ENCODE data around the gene CEP112. TPM values are rescaled to one million over a fixed set of nuclear protein-coding genes. Genes with fewer than 3 reads are reported as not detected.
"Not testable (repeated sequence)": the region's sequence is repeated elsewhere in the genome, so short reads cannot be mapped to it uniquely, and the experiment has no call there.

CEP112 gene
- total RNA-seq, 1 donor from 2014 or later, result 20.7 TPM

- no peak for ATAC-seq (ENCODE audit: poor library complexity)
- no peak for DNase-seq
- intact Hi-C loops (cut with DNase I), result no loop called here
Observed at GRCh38 chr17:66107731-66108130, 84.2 kb downstream of the CEP112 start.

- intact Hi-C loops (cut with DNase I), result no loop called here
- no peak for DNase-seq
- no peak for ATAC-seq (ENCODE audit: poor library complexity)
Observed at GRCh38 chr17:66098040-66098439, 93.9 kb downstream of the CEP112 start.

GRCh38 chr17:66094727-66095126 lies 97.2 kb downstream of the CEP112 start:
- ATAC-seq (ENCODE audit: poor library complexity), result no peak
- DNase-seq, result no peak
- intact Hi-C loops (cut with DNase I), result no loop called here

GRCh38 chr17:66091445-66092080 lies 100.4 kb downstream of the CEP112 start:
- ATAC-seq (ENCODE audit: poor library complexity) (no peak), DNase-seq (no peak)
- intact Hi-C loops (cut with DNase I), result no loop called here

GRCh38 chr17:66089764-66090163 lies 102.2 kb downstream of the CEP112 start:
- intact Hi-C loops (cut with DNase I), result no loop called here
- DNase-seq, result no peak
- no peak for ATAC-seq (ENCODE audit: poor library complexity)

GRCh38 chr17:66088173-66088572 lies 103.8 kb downstream of the CEP112 start:
- no peak for ATAC-seq (ENCODE audit: poor library complexity)
- DNase-seq, result no peak
- intact Hi-C loops (cut with DNase I), result no loop called here

- ATAC-seq (ENCODE audit: poor library complexity) (no peak), DNase-seq (no peak)
- intact Hi-C loops (cut with DNase I), result no loop called here
Observed at GRCh38 chr17:66087073-66087472, 104.9 kb downstream of the CEP112 start.

GRCh38 chr17:66085221-66085620 lies 106.7 kb downstream of the CEP112 start:
- intact Hi-C loops (cut with DNase I), result no loop called here
- ATAC-seq (ENCODE audit: poor library complexity) (no peak), DNase-seq (no peak)

- DNase-seq; ATAC-seq (ENCODE audit: poor library complexity); intact Hi-C loops (cut with DNase I): not testable (repeated sequence)
Observed at GRCh38 chr17:66080670-66081069, 111.3 kb downstream of the CEP112 start.

GRCh38 chr17:66076546-66077190 lies 115.3 kb downstream of the CEP112 start:
- intact Hi-C loops (cut with DNase I), result no loop called here
- DNase-seq (no peak), ATAC-seq (ENCODE audit: poor library complexity) (no peak)

GRCh38 chr17:66073384-66073783 lies 118.5 kb downstream of the CEP112 start:
- intact Hi-C loops (cut with DNase I), result no loop called here
- no peak for ATAC-seq (ENCODE audit: poor library complexity)
- DNase-seq, result no peak

- intact Hi-C loops (cut with DNase I), result no loop called here
- DNase-seq (no peak), ATAC-seq (ENCODE audit: poor library complexity) (no peak)
Observed at GRCh38 chr17:66063686-66064085, 128.2 kb downstream of the CEP112 start.

- ATAC-seq (ENCODE audit: poor library complexity) (no peak), DNase-seq (no peak)
- intact Hi-C loops (cut with DNase I), result no loop called here
Observed at GRCh38 chr17:66056148-66056547, 135.8 kb downstream of the CEP112 start.

- intact Hi-C loops (cut with DNase I), result no loop called here
- ATAC-seq (ENCODE audit: poor library complexity) (no peak), DNase-seq (no peak)
Observed at GRCh38 chr17:66054242-66054641, 137.7 kb downstream of the CEP112 start.

GRCh38 chr17:66044083-66044482 lies 147.8 kb downstream of the CEP112 start:
- intact Hi-C loops (cut with DNase I), result no loop called here
- no peak for DNase-seq
- ATAC-seq (ENCODE audit: poor library complexity), result no peak

- intact Hi-C loops (cut with DNase I), result no loop called here
- DNase-seq (no peak), ATAC-seq (ENCODE audit: poor library complexity) (no peak)
Observed at GRCh38 chr17:66043419-66043818, 148.5 kb downstream of the CEP112 start.

- ATAC-seq (ENCODE audit: poor library complexity), result no peak
- intact Hi-C loops (cut with DNase I), result no loop called here
- DNase-seq, result peak; percentile 24
Observed at GRCh38 chr17:66040402-66040801, 151.5 kb downstream of the CEP112 start.

- no peak for ATAC-seq (ENCODE audit: poor library complexity)
- intact Hi-C loops (cut with DNase I), result no loop called here
- no peak for DNase-seq
Observed at GRCh38 chr17:66038125-66038524, 153.8 kb downstream of the CEP112 start.

- no peak for ATAC-seq (ENCODE audit: poor library complexity)
- no peak for DNase-seq
- intact Hi-C loops (cut with DNase I), result no loop called here
Observed at GRCh38 chr17:66037221-66037620, 154.7 kb downstream of the CEP112 start.

GRCh38 chr17:66032082-66032712 lies 159.7 kb downstream of the CEP112 start:
- DNase-seq (no peak), ATAC-seq (ENCODE audit: poor library complexity) (no peak)
- intact Hi-C loops (cut with DNase I), result no loop called here
